Measurements from ENCODE around the gene SH3GL3.

GRCh38 chr15:83398626-83399025, 48.5 kb upstream of the SH3GL3 start:
- TF ChIP-seq PATZ1 (CRISPR knock-in tag; IDR thresholded peaks at IDR 0.05; ENCODE audit: borderline replicate concordance) (no peak), TCF4 (CRISPR knock-in tag; IDR thresholded peaks at IDR 0.05; ENCODE audit: borderline replicate concordance) (no peak), ZFP3 (CRISPR knock-in tag; IDR thresholded peaks at IDR 0.05) (no peak), RARB (CRISPR knock-in tag; IDR thresholded peaks at IDR 0.05) (no peak), TSHZ2 (CRISPR knock-in tag; IDR thresholded peaks at IDR 0.05) (no peak), CSRNP3 (CRISPR knock-in tag; IDR thresholded peaks at IDR 0.05) (no peak), POU6F1 (CRISPR knock-in tag; IDR thresholded peaks at IDR 0.05; ENCODE audit: borderline replicate concordance, low read depth) (no peak), ESRRG (CRISPR knock-in tag; IDR thresholded peaks at IDR 0.05) (no peak), SNAI2 (CRISPR knock-in tag; IDR thresholded peaks at IDR 0.05) (no peak), ZNF70 (CRISPR knock-in tag; IDR thresholded peaks at IDR 0.05) (no peak), OSR1 (CRISPR knock-in tag; IDR thresholded peaks at IDR 0.05) (no peak), ZFP30 (CRISPR knock-in tag; IDR thresholded peaks at IDR 0.05) (no peak)
